Measurements from ENCODE around the gene VEGFD.

The VEGFD gene

GRCh38 chrX:15425024-15425423 lies 40.8 kb upstream of the VEGFD start:
- Histone ChIP-seq H3K36me3 (ENCODE audit: insufficient read depth, low read length) (no peaks in the 10 kb centered on the region), H3K4me1 (ENCODE audit: insufficient read depth, low read length, severe bottlenecking) (no peaks in the 10 kb centered on the region), H3K27ac (ENCODE audit: low read depth, low read length, poor library complexity, severe bottlenecking) (no peak overlapping the region), H3K79me2 (ENCODE audit: insufficient read depth, low read length) (no peaks in the 10 kb centered on the region), H3K9ac (ENCODE audit: low read length) (no peak overlapping the region), H3K9me3 (ENCODE audit: low read length) (no peaks in the 10 kb centered on the region), H3K27me3 (ENCODE audit: insufficient read depth, low read length) (no peaks in the 10 kb centered on the region), H3K4me2 (ENCODE audit: low read length) (no peak overlapping the region), H3K4me3 (ENCODE audit: low read depth, low read length, poor library complexity, severe bottlenecking) (no peak overlapping the region), H3K9me2 (ENCODE audit: low read depth, low read length) (no peaks in the 10 kb centered on the region), H4K20me1 (ENCODE audit: insufficient read depth, low read length) (no peaks in the 10 kb centered on the region), H3F3A (ENCODE audit: insufficient read depth, low read length) (no peaks in the 10 kb centered on the region), H2AFZ (ENCODE audit: low read length) (no peak overlapping the region)
- TF ChIP-seq CTCF (IDR thresholded peaks at IDR 0.05; ENCODE audit: low read length) (no peak), EZH2 (IDR thresholded peaks at IDR 0.05; ENCODE audit: borderline replicate concordance, low read length) (no peak)

- Histone ChIP-seq H3K36me3 (ENCODE audit: insufficient read depth, low read length) (no peaks in the 10 kb centered on the region), H3K27ac (ENCODE audit: low read depth, low read length, poor library complexity, severe bottlenecking) (no peak overlapping the region), H3F3A (ENCODE audit: insufficient read depth, low read length) (no peaks in the 10 kb centered on the region), H3K4me2 (ENCODE audit: low read length) (no peak overlapping the region), H3K4me3 (ENCODE audit: low read depth, low read length, poor library complexity, severe bottlenecking) (no peak overlapping the region), H2AFZ (ENCODE audit: low read length) (no peak overlapping the region), H4K20me1 (ENCODE audit: insufficient read depth, low read length) (no peaks in the 10 kb centered on the region), H3K9ac (ENCODE audit: low read length) (no peak overlapping the region), H3K4me1 (ENCODE audit: insufficient read depth, low read length, severe bottlenecking) (no peaks in the 10 kb centered on the region), H3K27me3 (ENCODE audit: insufficient read depth, low read length) (no peaks in the 10 kb centered on the region), H3K79me2 (ENCODE audit: insufficient read depth, low read length) (no peaks in the 10 kb centered on the region), H3K9me2 (ENCODE audit: low read depth, low read length) (no peaks in the 10 kb centered on the region), H3K9me3 (ENCODE audit: low read length) (no peaks in the 10 kb centered on the region)
- TF ChIP-seq EZH2 (IDR thresholded peaks at IDR 0.05; ENCODE audit: borderline replicate concordance, low read length) (no peak), CTCF (IDR thresholded peaks at IDR 0.05; ENCODE audit: low read length) (no peak)
Measured at GRCh38 chrX:15418707-15419181, 34.5 kb upstream of the VEGFD start.

- no peaks in the 10 kb centered on the region for H4K20me1 ChIP-seq (ENCODE audit: insufficient read depth, low read length)
- H3K4me1 ChIP-seq (ENCODE audit: insufficient read depth, low read length, severe bottlenecking), result no peaks in the 10 kb centered on the region
- H3K36me3 ChIP-seq (ENCODE audit: insufficient read depth, low read length), result no peaks in the 10 kb centered on the region
- no peaks in the 10 kb centered on the region for H3K9me3 ChIP-seq (ENCODE audit: low read length)
- H3F3A ChIP-seq (ENCODE audit: insufficient read depth, low read length), result no peaks in the 10 kb centered on the region
- H3K27me3 ChIP-seq (ENCODE audit: insufficient read depth, low read length), result no peaks in the 10 kb centered on the region
- H3K9ac ChIP-seq (ENCODE audit: low read length), result no peak overlapping the region
- no peak overlapping the region for H3K27ac ChIP-seq (ENCODE audit: low read depth, low read length, poor library complexity, severe bottlenecking)
- no peaks in the 10 kb centered on the region for H3K79me2 ChIP-seq (ENCODE audit: insufficient read depth, low read length)
- H3K4me3 ChIP-seq (ENCODE audit: low read depth, low read length, poor library complexity, severe bottlenecking), result no peak overlapping the region
- TF ChIP-seq CTCF (IDR thresholded peaks at IDR 0.05; ENCODE audit: low read length), result no peak
- TF ChIP-seq EZH2 (IDR thresholded peaks at IDR 0.05; ENCODE audit: borderline replicate concordance, low read length), result no peak
- H3K9me2 ChIP-seq (ENCODE audit: low read depth, low read length), result no peaks in the 10 kb centered on the region
- H3K4me2 ChIP-seq (ENCODE audit: low read length), result no peak overlapping the region
- no peak overlapping the region for H2AFZ ChIP-seq (ENCODE audit: low read length)
Measured at GRCh38 chrX:15418041-15418706, 34.0 kb upstream of the VEGFD start.
